AG08396 (cell line): ENCODE data around the gene CBFA2T2.
"Not testable (repeated sequence)": the region's sequence is repeated elsewhere in the genome, so short reads cannot be mapped to it uniquely, and the experiment has no call there.

Experiments used
- DNase-seq: peaks from one replicate; pipeline ENCODE4 v3.0.0; 2012; ENCODE audit warnings: low spot score, mixed read lengths

CBFA2T2 gene

GRCh38 chr20:33624399-33624798 lies 134.5 kb downstream of the CBFA2T2 start:
- no peak for DNase-seq

GRCh38 chr20:33626190-33626589 lies 136.3 kb downstream of the CBFA2T2 start:
- DNase-seq = no peak

GRCh38 chr20:33627577-33628216 lies 137.8 kb downstream of the CBFA2T2 start:
- DNase-seq = no peak

DNA sequence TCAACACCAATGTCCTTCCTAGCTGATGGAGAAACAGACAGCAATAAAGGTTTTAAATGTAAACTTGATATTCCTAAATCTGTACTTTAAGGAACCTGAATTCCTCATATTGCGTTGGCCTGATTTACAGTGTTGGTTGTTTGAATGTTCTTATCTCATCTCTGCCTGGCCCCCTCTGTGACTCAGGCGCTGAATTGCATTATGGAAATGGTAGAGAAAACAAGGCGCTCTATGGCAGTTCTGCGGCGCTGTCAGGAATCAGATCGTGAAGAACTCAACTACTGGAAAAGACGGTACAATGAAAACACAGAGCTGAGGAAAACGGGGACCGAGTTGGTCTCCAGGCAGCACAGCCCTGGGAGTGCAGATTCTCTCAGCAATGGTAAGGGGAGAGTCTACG lies 139.6 kb downstream of the CBFA2T2 start:
- DNase-seq = no peak

- no peak for DNase-seq
These were observed 140.1 kb downstream of the CBFA2T2 start for GRCh38 chr20:33629979-33630378.

DNA sequence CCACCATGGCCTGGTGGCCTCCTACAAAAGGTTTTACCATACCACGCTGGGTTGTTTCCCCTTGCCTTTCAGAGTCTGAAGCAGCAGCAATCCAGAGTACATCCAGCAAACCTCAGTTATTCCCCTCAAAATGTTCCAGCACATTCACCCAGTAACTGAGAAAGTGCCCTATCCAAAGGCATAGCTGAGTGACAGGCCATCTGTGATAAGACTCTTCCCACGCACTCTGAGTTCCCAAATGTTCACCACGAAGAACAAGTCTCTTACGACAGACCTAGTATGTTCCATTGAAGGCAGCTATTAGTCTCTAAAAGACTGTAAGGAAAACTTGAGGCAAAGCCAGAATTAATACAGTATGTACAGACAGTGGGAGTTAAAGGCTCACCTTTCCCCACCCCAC lies 140.6 kb downstream of the CBFA2T2 start:
- no peak for DNase-seq

DNA sequence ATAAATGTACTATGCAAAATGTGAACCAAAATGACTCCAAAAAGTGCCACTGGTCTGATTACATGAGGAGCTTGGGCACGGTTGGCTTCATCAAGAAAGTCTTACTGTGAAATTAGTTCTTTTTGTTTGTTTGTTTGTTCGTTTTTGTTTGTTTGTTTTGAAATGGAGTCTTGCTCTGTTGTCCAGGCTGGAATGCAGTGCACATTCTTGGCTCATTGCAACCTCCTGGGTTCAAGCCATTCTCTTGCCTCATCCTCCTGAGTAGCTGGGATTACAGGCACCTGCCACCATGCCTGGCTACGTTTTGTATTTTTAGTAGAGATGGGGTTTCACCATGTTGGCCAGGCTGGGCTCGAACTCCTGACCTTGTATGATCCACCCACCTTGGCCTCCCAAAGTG lies 142.0 kb downstream of the CBFA2T2 start:
- not testable (repeated sequence) for DNase-seq

- no peak for DNase-seq
These were observed 145.4 kb downstream of the CBFA2T2 start for GRCh38 chr20:33635341-33635740.

- no peak for DNase-seq
These were observed 146.9 kb downstream of the CBFA2T2 start for GRCh38 chr20:33636776-33637175.

DNA sequence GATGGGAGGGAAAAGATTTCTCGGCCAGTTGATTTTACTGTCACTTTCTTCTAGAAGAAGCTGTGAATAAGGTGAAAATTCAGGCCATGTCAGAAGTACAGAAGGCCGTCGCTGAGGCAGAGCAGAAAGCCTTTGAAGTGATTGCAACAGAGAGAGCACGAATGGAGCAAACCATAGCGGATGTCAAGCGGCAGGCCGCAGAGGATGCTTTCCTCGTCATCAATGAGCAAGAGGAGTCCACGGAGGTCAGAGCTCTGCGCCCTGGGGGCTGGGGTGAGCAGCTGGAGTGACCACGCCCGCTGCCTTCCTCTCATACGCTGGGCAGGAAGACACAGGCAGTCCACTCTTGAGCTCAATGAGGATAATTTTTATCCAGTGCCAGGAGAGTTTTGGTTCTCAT lies 150.4 kb downstream of the CBFA2T2 start:
- no peak for DNase-seq

- DNase-seq = no peak
These were observed 154.6 kb downstream of the CBFA2T2 start for GRCh38 chr20:33644313-33645071.

GRCh38 chr20:33645072-33645358 lies 155.1 kb downstream of the CBFA2T2 start:
- DNase-seq = no peak

- no peak for DNase-seq
These were observed 155.5 kb downstream of the CBFA2T2 start for GRCh38 chr20:33645396-33645795.

DNA sequence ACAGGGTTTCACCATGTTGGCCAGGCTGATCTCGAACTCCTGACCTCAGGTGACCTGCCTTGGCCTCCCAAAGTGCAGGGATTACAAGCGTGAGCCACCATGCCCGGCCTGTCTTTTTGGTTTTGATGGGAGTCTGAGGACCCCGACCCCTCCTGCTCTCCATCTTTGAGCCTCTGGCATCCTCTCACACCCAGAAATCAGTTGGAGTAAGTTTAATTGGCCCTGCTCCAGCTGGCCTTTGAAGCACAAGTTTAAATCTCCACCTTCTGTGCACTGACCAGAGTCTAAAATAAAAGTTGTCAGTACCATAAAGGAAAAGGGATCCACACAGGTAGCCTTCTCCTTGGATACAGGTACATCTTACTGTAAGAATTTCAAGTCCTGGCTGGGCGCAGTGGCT lies 156.3 kb downstream of the CBFA2T2 start:
- no peak for DNase-seq

DNA sequence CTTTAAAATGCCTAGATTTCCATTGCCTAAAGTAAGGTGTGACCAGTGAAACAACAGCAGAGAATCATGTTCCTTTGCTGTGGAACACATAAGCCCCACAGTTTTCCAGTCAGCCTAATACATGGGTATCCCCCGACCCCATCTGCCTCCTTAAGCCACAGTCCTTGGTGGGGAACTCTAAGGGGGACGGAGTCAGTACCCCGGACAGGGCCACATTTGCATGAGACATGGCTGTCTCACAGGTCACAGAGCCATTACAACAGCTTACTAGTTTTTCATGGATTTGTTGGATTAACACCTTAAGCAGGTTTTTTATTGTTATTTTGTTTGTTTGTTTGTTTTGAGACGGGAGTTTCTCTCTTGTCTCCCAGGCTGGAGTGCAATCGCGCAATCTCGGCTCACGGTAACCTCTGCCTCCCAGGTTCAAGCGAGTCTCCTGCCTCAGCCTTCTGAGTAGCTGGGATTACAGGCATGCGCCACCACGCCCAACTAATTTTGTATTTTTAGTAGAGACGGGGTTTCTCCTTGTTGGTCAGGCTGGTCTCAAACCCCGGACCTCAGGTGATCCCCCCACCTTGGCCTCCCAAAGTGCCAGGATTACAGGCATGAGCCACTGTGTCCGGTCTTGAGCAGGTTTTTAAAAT lies 157.2 kb downstream of the CBFA2T2 start:
- peak; percentile 10 for DNase-seq

DNA sequence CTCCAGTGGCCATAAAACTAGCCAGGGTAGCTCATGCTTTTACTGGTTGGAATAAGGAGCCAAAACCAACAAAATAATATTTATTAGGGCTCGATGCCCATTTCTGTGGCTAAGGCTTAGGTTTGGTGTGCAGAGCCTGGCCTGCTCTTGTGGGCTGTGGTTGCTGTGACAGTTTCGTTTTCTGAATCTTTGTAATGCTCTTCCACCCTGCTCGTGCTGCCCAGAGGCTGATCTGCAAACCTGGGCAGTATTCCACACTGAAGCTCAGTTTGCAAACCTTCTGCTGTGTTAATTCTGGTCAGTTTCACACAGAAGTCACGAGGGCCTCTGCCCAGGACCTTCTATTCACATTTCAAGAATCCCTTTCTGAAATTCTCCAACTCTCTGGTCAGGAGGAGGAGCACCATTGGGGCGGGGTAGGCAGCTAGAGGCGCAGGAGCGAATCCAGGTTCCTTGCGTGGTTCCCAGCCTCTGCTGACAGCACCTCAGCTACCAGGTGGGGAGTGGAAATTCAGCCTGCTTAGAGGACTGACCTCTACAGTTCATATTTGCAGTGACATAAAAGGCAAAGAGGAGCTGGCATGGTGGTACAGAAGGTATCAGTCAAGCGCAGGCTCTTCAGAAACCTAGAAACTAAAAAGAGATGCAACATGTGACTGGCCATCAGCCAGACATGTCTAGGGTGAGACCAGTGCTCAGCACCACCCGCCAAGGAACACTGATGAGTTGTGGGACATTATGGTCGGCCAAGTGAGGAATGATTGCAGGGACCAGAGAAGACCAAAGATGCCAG lies 157.9 kb downstream of the CBFA2T2 start:
- peak; percentile 86 for DNase-seq

DNA sequence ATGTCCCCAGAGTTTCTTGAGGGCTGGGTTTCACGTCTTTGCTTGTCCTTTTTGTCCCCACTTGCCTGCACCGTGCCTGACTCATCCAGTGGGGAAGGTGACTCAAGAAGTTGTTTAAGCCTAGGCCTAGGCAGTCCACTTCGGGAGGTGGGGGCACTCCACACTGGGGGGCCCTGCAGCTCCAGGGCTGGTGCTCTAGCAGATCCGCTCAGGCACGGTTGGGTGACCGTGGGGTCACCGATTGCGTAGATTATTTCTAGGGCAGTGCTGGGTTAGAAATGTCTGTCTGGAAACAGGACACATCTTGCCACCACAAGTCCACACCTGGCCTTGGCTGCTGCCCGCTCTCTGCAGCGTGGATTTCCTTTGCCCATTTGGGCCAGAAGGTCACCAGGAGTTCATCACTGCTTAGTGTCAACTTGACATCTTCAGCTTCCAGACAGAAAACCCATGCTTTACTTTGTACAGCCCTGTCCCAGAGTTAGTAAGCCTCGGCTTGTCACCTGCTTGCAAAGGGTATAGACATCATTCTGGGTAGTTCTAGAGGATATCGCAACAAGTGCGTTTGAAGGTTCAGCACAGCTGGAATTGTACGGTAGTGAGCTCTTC lies 158.6 kb downstream of the CBFA2T2 start:
- peak; percentile 39 for DNase-seq

DNA sequence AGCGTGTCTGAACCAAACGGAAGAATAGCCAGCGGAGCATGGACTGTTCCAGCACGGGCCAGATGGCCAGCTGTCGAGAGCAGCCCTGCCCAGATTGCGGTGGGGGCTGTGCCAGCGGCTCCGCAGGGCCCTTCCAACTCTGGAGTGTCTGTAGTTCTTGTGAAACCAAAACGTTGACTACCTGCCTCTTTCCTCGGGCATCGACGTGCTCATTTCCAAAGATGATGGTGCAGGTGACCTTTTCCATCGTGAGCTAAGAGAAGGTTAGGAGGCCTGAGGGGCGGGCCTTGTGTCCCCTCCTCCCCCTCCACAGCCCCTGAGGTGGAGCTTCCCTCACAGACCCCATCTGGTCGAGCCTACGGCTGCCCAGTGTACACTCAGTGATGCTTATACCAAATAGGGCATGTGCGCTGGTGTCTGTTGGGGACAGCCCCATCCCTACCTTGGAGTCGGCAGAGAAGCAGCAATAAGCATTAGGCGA lies 159.3 kb downstream of the CBFA2T2 start:
- peak; percentile 49 for DNase-seq

- DNase-seq = no peak
These were observed 160.3 kb downstream of the CBFA2T2 start for GRCh38 chr20:33650111-33650752.

- no peak for DNase-seq
These were observed 161.1 kb downstream of the CBFA2T2 start for GRCh38 chr20:33650753-33651561.

DNA sequence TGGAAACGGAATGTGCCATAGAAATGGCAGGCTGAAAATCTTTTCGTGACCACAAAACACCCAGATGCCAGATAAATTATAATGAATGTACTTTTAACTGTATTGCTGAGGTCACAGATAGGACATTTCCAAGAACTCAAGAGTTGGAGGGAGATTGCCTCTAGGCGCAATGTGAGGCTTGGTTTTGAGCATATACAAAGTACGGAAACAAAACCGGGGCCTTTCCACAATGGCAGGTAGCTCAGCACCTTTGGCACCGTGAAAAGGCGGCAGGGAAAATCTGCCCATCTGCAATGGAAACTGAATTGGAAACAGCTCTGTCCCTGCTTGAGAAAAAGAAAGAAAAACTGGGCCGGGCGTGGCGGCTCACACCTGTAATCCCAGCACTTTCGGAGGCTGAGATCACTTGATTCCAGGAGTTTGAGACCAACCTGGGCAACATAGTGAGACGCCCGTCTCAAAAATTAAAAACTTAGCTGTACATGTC lies 161.7 kb downstream of the CBFA2T2 start:
- no peak for DNase-seq
